C4-2B (cell line): ENCODE measurements around the gene ZNF711.

Source experiments
- CTCF ChIP-seq: fragments of 450-650 bp; conservative IDR thresholded peaks from 2 replicates; pipeline ENCODE4 v1.5.1; 2017; ENCODE audit warnings: mild to moderate bottlenecking
- ZFX ChIP-seq: fragments of 450-650 bp; IDR thresholded peaks from 2 replicates; pipeline ENCODE4 v1.6.1; 2017

- TF ChIP-seq CTCF (no peak), ZFX (no peak)
These were observed 47.5 kb upstream of the ZNF711 start for GRCh38 chrX:85196319-85196718.
